SJSA1 (cell line): ENCODE results near the gene CATSPERD. TPM values are rescaled to one million over a fixed set of nuclear protein-coding genes. Genes with fewer than 3 reads are reported as not detected.

Experiments
- DNase-seq, 2 experiments: peaks; one replicate each; pipeline ENCODE4 v3.0.0-alpha.2; 2015 to 2020; ENCODE audit warnings: low spot score in 2 of 2, low read depth in 1 of 2
- H3K27ac ChIP-seq: fragments of 250-450 bp; sonication (Bioruptor Pico); 2 replicates; pipeline ENCODE4 v1.5.1; 2020; ENCODE audit warnings: mild to moderate bottlenecking, moderate library complexity
- H3K27me3 ChIP-seq: fragments of 250-450 bp; sonication (Bioruptor Pico); replicated peaks from 2 replicates; pipeline ENCODE4 v1.5.1; 2020; ENCODE audit warnings: mild to moderate bottlenecking, moderate library complexity
- H3K36me3 ChIP-seq: fragments of 250-450 bp; sonication (Bioruptor Pico); 2 replicates; pipeline ENCODE4 v1.5.1; 2020; ENCODE audit warnings: mild to moderate bottlenecking
- H3K4me1 ChIP-seq: fragments of 250-450 bp; sonication (Bioruptor Pico); replicated peaks from 2 replicates; pipeline ENCODE4 v1.6.1; 2021; ENCODE audit warnings: mild to moderate bottlenecking
- H3K4me3 ChIP-seq: fragments of 250-450 bp; sonication (Bioruptor Pico); 2 replicates; pipeline ENCODE4 v1.5.1; 2020; ENCODE audit warnings: mild to moderate bottlenecking
- H3K9me3 ChIP-seq: fragments of 250-450 bp; sonication (Bioruptor Pico); replicated peaks from 2 replicates; pipeline ENCODE4 v1.5.1; 2020; ENCODE audit warnings: mild to moderate bottlenecking
- total RNA-seq: library from RNA; depleted of rRNA; stranded (reverse); fragments of >200 nt; shearing (Covaris generic); gene quantifications from 2 replicates; pipeline ENCODE4 v1.2.3, GENCODE V29; 2014

The CATSPERD gene
- total RNA-seq, 1 experiment from 2014 or later: not detected

GRCh38 chr19:5800361-5801270 is 80.2 kb downstream of the CATSPERD start:
- DNase-seq: no peak
- no peaks in the 10 kb centered on the region for H3K36me3 ChIP-seq

GRCh38 chr19:5801796-5802619 is 81.6 kb downstream of the CATSPERD start:
- no peak for DNase-seq

More at GRCh38 chr19:5800361-5801270, 80.2 kb downstream of the CATSPERD start:
- Histone ChIP-seq H3K27ac (no peak overlapping the region), H3K27me3 (peaks cover 3% of the 10 kb centered on the region; the same call in 1 of the 2 replicates), H3K4me1 (peaks cover 16% of the 10 kb centered on the region), H3K9me3 (no peaks in the 10 kb centered on the region), H3K4me3 (no peak overlapping the region)

GRCh38 chr19:5803441-5803751 is 83.0 kb downstream of the CATSPERD start:
- Histone ChIP-seq H3K27ac (no peak overlapping the region), H3K9me3 (no peaks in the 10 kb centered on the region), H3K27me3 (peaks cover 6% of the 10 kb centered on the region; the same call in 1 of the 2 replicates), H3K4me1 (peaks cover 22% of the 10 kb centered on the region), H3K36me3 (no peaks in the 10 kb centered on the region), H3K4me3 (no peak overlapping the region)
- no peak for DNase-seq

More at GRCh38 chr19:5801796-5802619, 81.6 kb downstream of the CATSPERD start:
- Histone ChIP-seq H3K27ac (no peak overlapping the region), H3K27me3 (peaks cover 6% of the 10 kb centered on the region; the same call in 1 of the 2 replicates), H3K9me3 (no peaks in the 10 kb centered on the region), H3K4me3 (no peak overlapping the region), H3K4me1 (peaks cover 22% of the 10 kb centered on the region), H3K36me3 (no peaks in the 10 kb centered on the region)

- no peaks in the 10 kb centered on the region for H3K36me3 ChIP-seq
- H3K4me1 ChIP-seq: peaks cover 22% of the 10 kb centered on the region
- H3K9me3 ChIP-seq: no peaks in the 10 kb centered on the region
- H3K27ac ChIP-seq: no peak overlapping the region
- peak; percentile 94 to 95 for DNase-seq
- H3K27me3 ChIP-seq: peaks cover 6% of the 10 kb centered on the region; the same call in 1 of the 2 replicates
- peak overlapping the region; percentile 2; the same call in 1 of the 2 replicates for H3K4me3 ChIP-seq
Measured at GRCh38 chr19:5803752-5804515, 83.5 kb downstream of the CATSPERD start.

- peak in 1 of 2 experiments; percentile 31 for DNase-seq
- H3K9me3 ChIP-seq: no peaks in the 10 kb centered on the region
- peaks cover 6% of the 10 kb centered on the region; the same call in 1 of the 2 replicates for H3K27me3 ChIP-seq
- no peaks in the 10 kb centered on the region for H3K36me3 ChIP-seq
- peak within 1 kb of the TSS; percentile 36 for H3K4me3 ChIP-seq
- no peak within 1 kb of the TSS for H3K27ac ChIP-seq
- peaks cover 22% of the 10 kb centered on the region for H3K4me1 ChIP-seq
Measured at GRCh38 chr19:5804516-5805461, 84.4 kb downstream of the CATSPERD start, which contains the start of gene NRTN. Gene NRTN, plus strand, starts transcription at chr19:5805067. Its CDS starts 19,099 bp downstream, at chr19:5824166.

- H3K36me3 ChIP-seq: no peaks in the 10 kb centered on the region
- H3K4me1 ChIP-seq: peaks cover 22% of the 10 kb centered on the region
- H3K27ac ChIP-seq: no peak overlapping the region
- H3K27me3 ChIP-seq: peaks cover 6% of the 10 kb centered on the region; the same call in 1 of the 2 replicates
- H3K4me3 ChIP-seq: peak overlapping the region; percentile 36
- peak; percentile 76 to 83 for DNase-seq
- no peaks in the 10 kb centered on the region for H3K9me3 ChIP-seq
Measured at GRCh38 chr19:5805462-5806132, 85.2 kb downstream of the CATSPERD start.

GRCh38 chr19:5806133-5806489 is 85.7 kb downstream of the CATSPERD start:
- H3K4me1 ChIP-seq: peaks cover 22% of the 10 kb centered on the region
- H3K9me3 ChIP-seq: no peaks in the 10 kb centered on the region
- DNase-seq: no peak
- H3K27me3 ChIP-seq: peaks cover 6% of the 10 kb centered on the region; the same call in 1 of the 2 replicates
- no peak overlapping the region for H3K27ac ChIP-seq
- H3K36me3 ChIP-seq: no peaks in the 10 kb centered on the region
- peak overlapping the region; percentile 36 for H3K4me3 ChIP-seq

GRCh38 chr19:5806905-5807304 is 86.5 kb downstream of the CATSPERD start:
- DNase-seq: no peak
- Histone ChIP-seq H3K36me3 (no peaks in the 10 kb centered on the region), H3K9me3 (no peaks in the 10 kb centered on the region), H3K27me3 (peaks cover 6% of the 10 kb centered on the region; the same call in 1 of the 2 replicates), H3K4me3 (no peak overlapping the region), H3K27ac (no peak overlapping the region), H3K4me1 (peaks cover 22% of the 10 kb centered on the region)

- Histone ChIP-seq H3K27ac (no peak overlapping the region), H3K27me3 (peaks cover 6% of the 10 kb centered on the region; the same call in 1 of the 2 replicates), H3K4me1 (peaks cover 22% of the 10 kb centered on the region), H3K36me3 (no peaks in the 10 kb centered on the region), H3K9me3 (no peaks in the 10 kb centered on the region), H3K4me3 (no peak overlapping the region)
- no peak for DNase-seq
Measured at GRCh38 chr19:5808120-5808816, 87.8 kb downstream of the CATSPERD start.

- H3K27ac ChIP-seq: no peak overlapping the region
- H3K4me3 ChIP-seq: no peak overlapping the region
- H3K36me3 ChIP-seq: no peaks in the 10 kb centered on the region
- peaks cover 17% of the 10 kb centered on the region for H3K4me1 ChIP-seq
- no peaks in the 10 kb centered on the region for H3K9me3 ChIP-seq
- peaks cover 6% of the 10 kb centered on the region; the same call in 1 of the 2 replicates for H3K27me3 ChIP-seq
- DNase-seq: no peak
Measured at GRCh38 chr19:5809053-5809452, 88.6 kb downstream of the CATSPERD start.

- Histone ChIP-seq H3K36me3 (no peaks in the 10 kb centered on the region), H3K9me3 (no peaks in the 10 kb centered on the region), H3K27ac (no peak overlapping the region)
Measured at GRCh38 chr19:5809469-5809868, 89.0 kb downstream of the CATSPERD start.

More at GRCh38 chr19:5809469-5809868, 89.0 kb downstream of the CATSPERD start:
- H3K4me3 ChIP-seq: no peak overlapping the region
- peaks cover 5% of the 10 kb centered on the region; the same call in 1 of the 2 replicates for H3K27me3 ChIP-seq
- H3K4me1 ChIP-seq: peaks cover 13% of the 10 kb centered on the region
- no peak for DNase-seq
